Fibroblast of villous mesenchyme (primary cell): ENCODE data around the gene POU5F1. TPM values are rescaled to one million over a fixed set of nuclear protein-coding genes. Genes with fewer than 3 reads are reported as not detected.

ENCODE experiments used
- DNase-seq: peaks from one replicate; pipeline ENCODE4 v3.0.0-alpha.2; 2010; ENCODE audit warnings: low read depth
- H3K4me3 ChIP-seq: 2 replicates; pipeline ENCODE4 v1.5.1; 2011; ENCODE audit warnings: low read depth, mild to moderate bottlenecking, low read length
- CTCF ChIP-seq: IDR thresholded peaks from 2 replicates; pipeline ENCODE4 v1.5.1; 2012; ENCODE audit warnings: low read depth, mild to moderate bottlenecking, low read length; ENCODE audit not compliant: insufficient read depth
- small RNA-seq: library from RNA; depleted of rRNA; stranded (forward); fragments of <200 nt; gene quantifications from one replicate; pipeline ENCODE3, GENCODE V24; 2012
- total RNA-seq: library from RNA; depleted of rRNA; stranded (reverse); fragments of >200 nt; gene quantifications from 2 replicates; pipeline ENCODE4 v1.2.3, GENCODE V29; 2012

The POU5F1 gene
- total RNA-seq, 1 donor = not detected

GRCh38 chr6:31118178-31118577 is 52.3 kb downstream of the POU5F1 start:
- no peak for TF ChIP-seq CTCF
- DNase-seq = no peak
- no peak overlapping the region for H3K4me3 ChIP-seq

- TF ChIP-seq CTCF = no peak
- peak; percentile 25 for DNase-seq
- H3K4me3 ChIP-seq = peak overlapping the region; percentile 12
Measured at GRCh38 chr6:31116661-31117385, 53.7 kb downstream of the POU5F1 start.

- DNase-seq = no peak
- H3K4me3 ChIP-seq = no peak overlapping the region
- TF ChIP-seq CTCF = no peak
Measured at GRCh38 chr6:31115941-31116560, 54.4 kb downstream of the POU5F1 start.

GRCh38 chr6:31114970-31115849 is 55.3 kb downstream of the POU5F1 start:
- DNase-seq = peak; percentile 57
- TF ChIP-seq CTCF = peak; percentile 52
- H3K4me3 ChIP-seq = peak overlapping the region; percentile 42

DNA sequence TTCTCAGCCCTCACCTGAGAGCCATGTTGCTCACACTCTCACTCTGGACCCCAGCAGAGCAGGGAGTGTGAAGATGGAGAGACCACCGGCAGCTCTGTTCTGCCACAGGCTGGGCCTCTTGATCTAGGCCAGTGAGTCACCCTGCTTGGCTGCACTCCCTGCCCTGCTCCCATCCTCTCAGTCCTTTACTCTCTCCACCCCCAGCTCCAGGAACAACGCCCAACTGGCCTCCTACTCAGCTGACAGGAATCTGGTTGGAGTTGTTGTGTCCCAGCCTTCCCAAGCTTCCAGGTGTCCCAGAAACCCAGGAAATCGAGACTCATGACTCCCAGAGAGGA is 56.0 kb downstream of the POU5F1 start, which contains the start of gene PSORS1C1:
TSS of gene PSORS1C1 (plus strand) at position 260 of the 338 bp plus-strand sequence. CDS start 14,833 bp downstream, outside the sequence.
- DNase-seq = peak; percentile 90
- peak within 1 kb of the TSS; percentile 42 for H3K4me3 ChIP-seq
- no peak for TF ChIP-seq CTCF

Small RNA genes within 50 kb of the gene (small RNA-seq; reads per million reads assigned to genes)
- not detected for gene POLR2LP1

Other genes starting within 250 kb of the POU5F1 start
- not detected in 2 replicates for gene SFTA2, start 238.5 kb downstream of the POU5F1 start, total RNA-seq
- not detected in 2 replicates for gene MUCL3, start 229.7 kb downstream of the POU5F1 start, total RNA-seq
- not detected in 2 replicates for gene MUC21, start 187.0 kb downstream of the POU5F1 start, total RNA-seq
- gene MUC22, start 160.2 kb downstream of the POU5F1 start, total RNA-seq = not detected in 2 replicates
- not detected in 2 replicates for gene C6orf15, start 58.1 kb downstream of the POU5F1 start, total RNA-seq
- gene PSORS1C1, start 55.9 kb downstream of the POU5F1 start, total RNA-seq = 0.97 and 3.0 TPM in 2 replicates
- gene CDSN, start 50.2 kb downstream of the POU5F1 start, total RNA-seq = not detected in 2 replicates
- not detected in 2 replicates for gene PSORS1C2, start 31.6 kb downstream of the POU5F1 start, total RNA-seq
- 14.7 and 16.4 TPM in 2 replicates for gene CCHCR1, start 12.9 kb downstream of the POU5F1 start, total RNA-seq
- gene TCF19, start 12.1 kb downstream of the POU5F1 start, total RNA-seq = 20.7 and 22.2 TPM in 2 replicates
- 361 and 512 TPM in 2 replicates for gene HLA-C, start 101.4 kb upstream of the POU5F1 start, total RNA-seq
- 475 and 661 TPM in 2 replicates for gene HLA-B, start 186.5 kb upstream of the POU5F1 start, total RNA-seq
- gene MICA, start 232.9 kb upstream of the POU5F1 start, total RNA-seq = 45.3 and 54.8 TPM in 2 replicates